IPS-15b (cell line): Measurements from ENCODE around the gene SYNDIG1.

ENCODE experiments used
- H3K27me3 ChIP-seq: one replicate; pipeline ENCODE4 v1.6.1; 2013; ENCODE audit warnings: low read length; ENCODE audit not compliant: control insufficient read depth, insufficient read depth
- H3K36me3 ChIP-seq: one replicate; pipeline ENCODE4 v1.6.1; 2013; ENCODE audit warnings: low read length; ENCODE audit not compliant: control insufficient read depth, insufficient read depth
- H3K4me1 ChIP-seq: one replicate; pipeline ENCODE4 v1.6.1; 2013; ENCODE audit warnings: mild to moderate bottlenecking, low read length; ENCODE audit not compliant: control insufficient read depth, insufficient read depth
- H3K4me3 ChIP-seq: one replicate; pipeline ENCODE4 v1.5.1; 2013; ENCODE audit warnings: low read depth, low read length
- H3K9ac ChIP-seq: one replicate; pipeline ENCODE4 v1.6.1; 2013; ENCODE audit warnings: low read depth, mild to moderate bottlenecking, low read length
- H3K9me3 ChIP-seq: one replicate; pipeline ENCODE4 v1.6.1; 2013; ENCODE audit warnings: mild to moderate bottlenecking, low read length; ENCODE audit not compliant: control insufficient read depth, insufficient read depth

SYNDIG1 gene

DNA sequence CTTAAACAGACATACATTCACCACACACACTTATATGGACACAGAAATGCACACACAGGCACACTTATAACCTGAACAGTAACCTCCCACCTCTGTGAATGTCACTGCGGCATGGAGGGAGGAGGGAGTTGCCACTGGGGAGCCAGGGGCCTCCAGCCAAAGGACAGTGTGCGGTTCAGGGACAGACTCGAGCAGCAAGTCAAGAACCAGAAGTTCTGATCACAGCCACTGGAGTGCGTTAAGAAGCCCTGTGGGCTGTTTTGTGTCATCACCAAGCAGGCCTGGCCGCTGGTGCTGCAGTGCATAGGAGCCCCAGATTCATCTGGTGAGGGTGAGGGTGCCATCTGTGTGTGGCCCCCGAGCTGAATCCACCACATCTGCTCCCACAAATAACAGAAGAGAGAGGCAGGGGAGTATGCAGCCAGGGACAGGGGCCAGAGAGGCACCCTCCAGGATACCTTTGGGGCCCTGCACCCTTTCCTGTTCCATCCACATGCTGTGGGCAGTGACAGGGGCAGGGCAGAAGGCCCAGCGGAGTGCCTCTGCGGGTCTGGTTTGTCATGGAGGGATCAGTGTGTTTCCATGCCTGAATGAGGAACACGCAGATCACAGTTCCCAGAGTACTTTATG lies 20.3 kb downstream of the SYNDIG1 start:
- Histone ChIP-seq H3K27me3 (no peaks in the 10 kb centered on the region), H3K9ac (no peak overlapping the region), H3K4me3 (no peak overlapping the region), H3K9me3 (no peaks in the 10 kb centered on the region), H3K4me1 (peaks cover 15% of the 10 kb centered on the region), H3K36me3 (peaks cover 5% of the 10 kb centered on the region)

DNA sequence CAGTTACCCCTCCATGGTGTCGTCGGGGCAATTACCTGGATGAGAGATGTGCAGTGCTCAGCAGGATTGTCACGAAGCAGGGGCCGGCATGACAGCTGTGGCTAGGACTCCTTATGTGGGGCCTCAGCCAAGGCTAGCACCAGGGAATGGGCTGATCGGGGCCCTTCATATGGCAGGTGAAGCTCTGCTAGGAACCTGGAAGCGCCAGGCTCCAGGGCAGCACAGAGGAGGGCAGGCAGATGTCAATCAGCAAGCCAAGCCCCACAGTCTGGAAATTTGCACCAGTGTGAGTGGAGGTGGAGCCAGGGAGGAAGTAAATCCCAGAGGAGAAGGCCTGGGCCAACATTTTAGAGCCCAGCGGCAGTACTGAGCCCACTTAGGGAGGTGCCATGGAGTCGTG lies 21.2 kb downstream of the SYNDIG1 start:
- H3K9me3 ChIP-seq, result no peaks in the 10 kb centered on the region
- no peaks in the 10 kb centered on the region for H3K27me3 ChIP-seq
- no peak overlapping the region for H3K4me3 ChIP-seq
- H3K4me1 ChIP-seq, result peaks cover 15% of the 10 kb centered on the region
- no peak overlapping the region for H3K9ac ChIP-seq
- H3K36me3 ChIP-seq, result peaks cover 5% of the 10 kb centered on the region

DNA sequence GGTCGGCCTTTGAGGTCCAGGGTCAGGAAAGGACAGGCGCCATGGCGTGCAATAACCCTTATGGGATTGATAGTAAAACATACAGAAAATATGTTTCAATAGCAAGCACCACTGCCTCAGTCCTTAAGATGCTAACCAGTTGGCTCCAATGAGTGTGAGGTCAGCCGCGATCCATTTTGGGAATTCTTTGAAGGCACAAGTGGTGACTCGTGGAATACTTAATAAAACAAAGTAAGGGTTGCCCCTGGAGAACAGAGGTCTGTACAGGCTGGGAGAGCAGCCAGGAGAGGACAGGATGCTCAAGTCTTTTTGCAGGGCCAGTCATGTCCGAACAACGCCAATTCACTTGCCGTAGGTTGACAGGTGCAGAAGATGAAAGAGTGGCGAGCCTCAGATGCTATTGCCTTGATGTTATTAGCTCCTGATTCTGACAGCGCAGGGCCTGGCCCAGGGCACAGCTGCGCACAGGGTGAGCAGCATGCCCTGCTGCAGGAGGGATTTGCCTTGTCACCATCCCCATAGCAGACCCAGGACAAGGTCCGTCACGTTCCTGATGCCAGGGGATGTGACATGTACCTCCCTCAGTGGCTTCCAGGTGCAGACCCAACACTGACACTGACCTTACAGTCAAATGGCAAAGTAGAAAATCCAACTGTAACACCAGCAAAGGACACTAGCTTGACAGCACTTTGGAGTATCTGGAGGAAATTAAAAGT lies 21.8 kb downstream of the SYNDIG1 start:
- no peak overlapping the region for H3K9ac ChIP-seq
- H3K36me3 ChIP-seq, result peaks cover 5% of the 10 kb centered on the region
- H3K4me3 ChIP-seq, result no peak overlapping the region
- H3K27me3 ChIP-seq, result no peaks in the 10 kb centered on the region
- peaks cover 15% of the 10 kb centered on the region for H3K4me1 ChIP-seq
- H3K9me3 ChIP-seq, result no peaks in the 10 kb centered on the region

DNA sequence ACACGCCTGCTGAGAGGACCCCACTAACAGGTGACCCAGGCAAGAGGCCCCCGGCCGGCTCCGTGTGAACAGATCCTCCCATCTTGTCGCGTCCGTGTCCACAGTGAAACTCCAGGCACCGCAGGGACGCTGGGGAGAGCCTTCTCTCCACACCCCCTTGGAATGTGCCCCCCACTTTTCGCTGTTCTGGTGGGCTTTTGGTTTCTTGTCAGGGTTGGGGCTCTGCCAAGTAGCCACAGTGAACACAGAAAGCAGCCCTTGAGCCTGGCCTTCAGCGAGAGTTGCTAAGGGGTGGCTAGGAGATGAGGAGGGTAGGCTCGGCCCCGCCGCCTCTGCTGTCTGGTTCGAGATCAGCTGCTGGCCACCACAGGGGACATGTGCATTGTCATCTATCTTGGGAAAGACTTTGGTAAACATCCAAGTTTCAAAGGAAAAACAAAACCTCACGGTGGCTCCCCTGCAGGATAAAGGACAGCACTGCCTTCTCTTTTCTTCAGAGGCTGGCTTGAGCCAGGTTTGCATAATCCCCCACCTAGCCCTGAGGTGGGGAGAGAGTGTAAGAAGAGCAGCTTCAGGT lies 22.7 kb downstream of the SYNDIG1 start:
- Histone ChIP-seq H3K9ac (no peak overlapping the region), H3K4me1 (peaks cover 15% of the 10 kb centered on the region), H3K4me3 (no peak overlapping the region), H3K9me3 (no peaks in the 10 kb centered on the region), H3K36me3 (peaks cover 5% of the 10 kb centered on the region), H3K27me3 (no peaks in the 10 kb centered on the region)

DNA sequence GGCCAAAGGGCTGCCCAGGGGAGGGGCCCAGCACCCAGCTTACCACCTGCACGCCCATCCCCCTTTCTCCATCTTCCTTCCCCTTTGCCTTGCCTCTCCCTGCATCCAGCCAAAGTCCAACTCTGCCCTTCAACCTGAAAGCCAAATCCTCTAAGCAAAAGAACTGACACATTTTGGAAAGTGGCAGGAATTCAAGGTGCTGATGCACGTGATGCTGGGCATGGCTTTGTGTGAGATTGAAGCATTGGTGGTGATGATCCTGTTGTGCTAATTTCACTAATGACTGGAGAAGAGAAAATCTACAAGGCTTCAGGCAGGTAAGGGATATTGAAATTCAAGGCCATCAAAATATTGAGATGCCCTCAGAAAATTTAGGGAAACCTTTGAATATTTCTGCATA lies 23.3 kb downstream of the SYNDIG1 start:
- Histone ChIP-seq H3K9me3 (no peaks in the 10 kb centered on the region), H3K36me3 (peaks cover 5% of the 10 kb centered on the region), H3K9ac (no peak overlapping the region), H3K4me3 (no peak overlapping the region), H3K27me3 (no peaks in the 10 kb centered on the region), H3K4me1 (peaks cover 15% of the 10 kb centered on the region)

DNA sequence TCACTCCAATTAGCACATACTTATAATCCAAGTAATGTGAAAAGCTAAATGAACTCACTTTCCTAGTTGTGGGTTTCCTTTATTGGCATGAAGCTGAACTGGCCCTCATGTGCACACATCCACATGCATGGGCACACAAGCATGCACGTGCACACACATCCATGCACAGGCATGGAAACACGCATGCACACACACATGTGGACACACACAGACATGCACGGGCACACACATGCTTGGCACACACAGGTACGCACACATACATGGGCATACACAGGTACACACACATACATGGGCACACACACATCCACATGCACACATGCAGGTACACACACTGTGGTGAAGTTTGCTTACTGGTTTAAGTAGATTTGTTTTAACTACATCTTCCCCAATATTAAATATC lies 23.8 kb downstream of the SYNDIG1 start:
- Histone ChIP-seq H3K27me3 (no peaks in the 10 kb centered on the region), H3K4me1 (peaks cover 15% of the 10 kb centered on the region), H3K36me3 (peaks cover 5% of the 10 kb centered on the region), H3K4me3 (no peak overlapping the region), H3K9me3 (no peaks in the 10 kb centered on the region), H3K9ac (no peak overlapping the region)

DNA sequence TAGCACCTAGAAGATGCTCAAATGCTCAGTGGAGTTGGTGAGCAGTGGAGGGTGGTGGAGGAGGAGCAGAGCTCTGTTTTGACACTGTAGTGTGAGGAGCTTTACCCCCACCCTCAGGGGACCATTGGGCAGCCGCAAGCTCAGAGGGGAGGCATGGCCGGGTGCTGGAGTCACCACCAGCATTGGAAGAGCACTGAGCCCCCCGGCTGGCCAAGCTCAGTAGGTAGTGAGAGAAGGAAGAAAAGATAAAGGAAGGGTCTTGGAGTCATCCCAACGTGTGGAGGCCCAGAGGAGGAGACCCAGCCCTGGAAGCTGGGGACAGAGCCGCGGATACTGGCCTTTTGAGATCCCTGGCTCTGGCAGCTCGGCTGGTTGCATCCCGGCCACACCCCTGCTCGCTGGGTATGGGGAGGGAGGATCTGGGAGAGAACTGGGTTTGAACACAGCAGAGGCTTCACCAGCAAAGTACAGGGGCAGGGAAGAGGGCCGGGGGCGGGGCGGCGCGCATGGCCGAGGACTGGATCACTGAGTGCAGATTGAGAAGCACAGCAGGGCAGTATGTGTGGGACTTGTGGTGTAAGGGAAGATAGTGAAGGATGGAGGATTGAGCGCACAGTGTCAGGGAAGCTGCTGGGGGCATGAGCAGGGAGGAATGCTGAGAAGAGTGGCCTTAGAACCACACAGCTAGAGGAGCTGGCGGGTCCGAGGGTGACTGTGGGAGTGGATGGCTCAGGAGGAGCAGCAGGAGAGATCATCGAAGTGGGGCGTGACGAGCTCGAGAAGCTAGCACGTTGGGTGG lies 24.4 kb downstream of the SYNDIG1 start:
- H3K27me3 ChIP-seq, result no peaks in the 10 kb centered on the region
- no peak overlapping the region for H3K9ac ChIP-seq
- H3K9me3 ChIP-seq, result no peaks in the 10 kb centered on the region
- peaks cover 15% of the 10 kb centered on the region for H3K4me1 ChIP-seq
- H3K36me3 ChIP-seq, result peaks cover 3% of the 10 kb centered on the region
- no peak overlapping the region for H3K4me3 ChIP-seq

DNA sequence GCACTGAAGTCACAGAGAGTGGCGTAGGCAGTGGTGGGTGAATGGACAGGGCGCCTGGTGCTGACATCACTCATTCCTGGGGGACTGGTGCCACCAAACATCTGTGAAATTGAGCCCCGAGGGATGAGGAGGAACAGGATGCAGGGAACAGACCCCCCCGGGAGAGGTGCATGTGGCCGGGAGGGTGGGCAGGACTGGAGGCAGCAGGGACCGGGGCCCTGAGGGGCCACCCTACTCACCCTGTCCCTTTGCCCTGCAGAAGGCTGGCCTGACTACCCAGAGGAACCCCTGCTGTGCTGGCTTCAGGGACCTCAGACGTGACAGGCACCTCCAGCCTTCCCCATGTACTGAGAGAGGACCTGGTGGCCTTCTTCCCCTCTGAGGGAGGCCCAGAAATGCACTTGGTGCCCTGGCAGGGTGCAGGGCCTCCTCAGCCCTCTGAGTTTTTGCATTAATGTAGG lies 25.1 kb downstream of the SYNDIG1 start:
- H3K9ac ChIP-seq, result no peak overlapping the region
- peaks cover 15% of the 10 kb centered on the region for H3K4me1 ChIP-seq
- H3K27me3 ChIP-seq, result no peaks in the 10 kb centered on the region
- no peak overlapping the region for H3K4me3 ChIP-seq
- H3K9me3 ChIP-seq, result no peaks in the 10 kb centered on the region
- no peaks in the 10 kb centered on the region for H3K36me3 ChIP-seq

DNA sequence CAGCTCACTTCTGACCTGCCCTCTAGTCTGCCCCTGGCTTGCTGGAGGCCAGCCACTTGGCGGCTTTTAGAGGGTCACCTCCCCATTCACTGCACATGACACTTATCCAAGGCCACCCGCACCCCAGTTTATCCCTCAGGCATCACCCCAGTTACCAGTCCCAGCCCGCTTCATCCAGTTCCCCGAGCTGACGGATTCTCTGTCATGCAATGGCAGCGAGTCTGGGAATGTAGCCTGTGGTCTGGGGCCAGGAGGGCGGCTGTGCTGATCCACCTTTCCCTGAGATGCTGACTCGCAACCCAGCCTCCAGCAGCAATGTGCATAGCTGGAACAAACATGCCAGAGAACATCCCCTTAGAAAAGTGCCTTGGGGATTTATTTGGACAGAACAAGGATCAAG lies 25.8 kb downstream of the SYNDIG1 start:
- no peaks in the 10 kb centered on the region for H3K27me3 ChIP-seq
- no peak overlapping the region for H3K9ac ChIP-seq
- peaks cover 15% of the 10 kb centered on the region for H3K4me1 ChIP-seq

DNA sequence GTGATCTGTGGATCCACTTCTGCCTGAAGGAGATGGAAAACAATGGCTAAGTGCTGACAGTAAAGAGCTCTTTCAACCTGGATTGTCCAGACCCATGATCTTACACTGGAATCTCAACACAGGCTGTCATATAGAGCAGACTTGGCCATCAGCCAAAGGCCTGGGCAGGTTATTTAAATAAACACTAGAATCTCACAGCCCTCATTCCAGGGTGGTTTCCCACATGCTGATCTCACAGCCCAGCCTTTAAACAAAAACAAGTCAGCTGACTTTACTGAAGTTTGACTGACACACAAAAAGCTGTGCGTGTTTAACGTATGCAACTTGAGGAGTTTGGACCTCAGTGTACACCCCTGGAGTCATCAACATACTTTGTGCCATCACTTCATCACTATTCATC lies 28.4 kb downstream of the SYNDIG1 start:
- Histone ChIP-seq H3K9me3 (no peaks in the 10 kb centered on the region), H3K9ac (no peak overlapping the region), H3K36me3 (no peaks in the 10 kb centered on the region), H3K4me3 (no peak overlapping the region), H3K27me3 (no peaks in the 10 kb centered on the region), H3K4me1 (peaks cover 7% of the 10 kb centered on the region)

More for the DNA sequence above, 25.8 kb downstream of the SYNDIG1 start:
- Histone ChIP-seq H3K9me3 (no peaks in the 10 kb centered on the region), H3K36me3 (no peaks in the 10 kb centered on the region), H3K4me3 (no peak overlapping the region)

DNA sequence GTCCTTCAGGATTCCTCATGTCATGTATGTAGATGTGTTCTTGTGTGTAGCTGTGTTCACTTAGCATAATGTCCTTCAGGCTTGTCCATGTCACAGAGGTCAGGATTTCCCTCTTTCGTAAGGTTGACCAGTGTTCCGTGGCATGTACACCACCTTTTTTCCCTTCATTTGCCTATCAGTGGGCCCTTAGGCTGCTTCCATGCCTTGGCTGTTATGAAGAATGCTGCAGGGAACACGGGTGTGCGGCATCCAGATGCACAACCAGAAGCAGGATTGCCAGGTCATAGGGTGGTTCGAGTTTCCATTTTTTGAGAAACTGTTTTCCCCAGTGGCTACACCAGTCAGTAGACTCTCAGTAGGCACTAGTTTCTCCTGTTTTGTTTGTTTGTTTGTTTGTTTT lies 29.2 kb downstream of the SYNDIG1 start:
- Histone ChIP-seq H3K36me3 (no peaks in the 10 kb centered on the region), H3K9me3 (no peaks in the 10 kb centered on the region), H3K9ac (no peak overlapping the region), H3K27me3 (no peaks in the 10 kb centered on the region), H3K4me3 (no peak overlapping the region), H3K4me1 (no peaks in the 10 kb centered on the region)
